SH-SY5Y (cell line): ENCODE measurements around the gene CES3.

Experiments
- GATA2 ChIP-seq: IDR thresholded peaks from 2 replicates; pipeline ENCODE4 v1.6.1; 2011; ENCODE audit warnings: mild to moderate bottlenecking, low read depth, low read length
- GATA3 ChIP-seq: IDR thresholded peaks from 2 replicates; pipeline ENCODE4 v1.6.1; 2011; ENCODE audit warnings: low read depth, mild to moderate bottlenecking, low read length, moderate library complexity

CES3 gene

DNA sequence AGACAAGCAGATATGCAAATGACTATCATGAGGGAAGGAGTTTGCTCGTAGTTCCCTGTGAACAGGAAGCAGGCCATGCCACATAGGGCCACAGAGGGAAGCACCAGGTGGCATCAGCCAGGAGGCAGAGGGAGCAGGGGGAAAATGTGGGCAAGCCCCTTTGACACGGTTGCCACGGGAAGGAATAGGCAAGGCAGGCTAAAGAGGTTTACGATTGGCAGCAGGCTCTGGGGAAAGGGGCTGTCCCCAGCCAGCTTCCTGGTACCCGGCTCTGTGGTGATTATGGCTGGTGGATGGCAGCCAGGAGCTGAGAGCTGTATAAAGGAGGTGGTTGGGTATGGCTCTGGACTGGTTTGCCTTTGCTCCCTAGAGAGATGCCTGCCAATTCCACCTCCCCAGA, 848 bp downstream of the CES3 start:
- TF ChIP-seq GATA2 (no peak), GATA3 (no peak)

DNA sequence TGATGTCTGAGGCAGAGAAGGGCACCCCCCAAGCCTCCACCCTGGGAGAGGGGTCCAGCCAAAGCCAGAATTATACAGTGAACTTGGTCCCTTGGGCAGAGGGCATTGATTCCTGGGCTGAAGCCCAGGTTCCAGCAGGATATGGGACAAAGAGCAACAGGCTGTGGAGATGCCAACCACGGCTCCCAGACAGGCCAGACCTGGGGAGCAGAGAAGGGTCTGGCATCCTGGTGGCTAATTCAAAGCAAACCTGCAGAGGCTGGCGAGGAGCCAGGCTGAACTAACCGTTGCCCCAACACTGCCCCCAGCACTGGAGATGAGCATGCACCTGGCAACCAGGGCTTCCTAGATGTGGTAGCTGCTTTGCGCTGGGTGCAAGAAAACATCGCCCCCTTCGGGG, 3.0 kb downstream of the CES3 start:
- TF ChIP-seq GATA2 = no peak
- no peak for TF ChIP-seq GATA3

DNA sequence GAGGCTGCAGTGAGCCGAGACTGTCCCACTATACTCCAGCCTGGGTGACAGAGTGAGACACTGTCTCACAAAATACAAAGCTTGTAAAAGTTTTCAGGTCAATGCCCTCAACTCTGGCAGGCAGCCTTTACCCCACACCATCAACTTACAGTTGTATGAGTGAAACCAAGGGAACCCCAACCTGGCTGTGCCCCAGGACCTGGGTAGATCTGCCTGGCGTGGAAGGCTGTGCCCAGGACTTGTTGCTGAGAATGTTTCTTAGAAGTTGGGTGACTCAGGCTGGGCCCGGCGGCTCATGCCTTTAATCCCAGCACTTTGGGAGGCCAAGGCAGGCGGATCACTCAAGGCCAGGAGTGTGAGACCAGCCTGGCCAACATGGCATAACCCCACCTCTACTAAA, 7.8 kb downstream of the CES3 start:
- TF ChIP-seq GATA2 = no peak
- no peak for TF ChIP-seq GATA3

DNA sequence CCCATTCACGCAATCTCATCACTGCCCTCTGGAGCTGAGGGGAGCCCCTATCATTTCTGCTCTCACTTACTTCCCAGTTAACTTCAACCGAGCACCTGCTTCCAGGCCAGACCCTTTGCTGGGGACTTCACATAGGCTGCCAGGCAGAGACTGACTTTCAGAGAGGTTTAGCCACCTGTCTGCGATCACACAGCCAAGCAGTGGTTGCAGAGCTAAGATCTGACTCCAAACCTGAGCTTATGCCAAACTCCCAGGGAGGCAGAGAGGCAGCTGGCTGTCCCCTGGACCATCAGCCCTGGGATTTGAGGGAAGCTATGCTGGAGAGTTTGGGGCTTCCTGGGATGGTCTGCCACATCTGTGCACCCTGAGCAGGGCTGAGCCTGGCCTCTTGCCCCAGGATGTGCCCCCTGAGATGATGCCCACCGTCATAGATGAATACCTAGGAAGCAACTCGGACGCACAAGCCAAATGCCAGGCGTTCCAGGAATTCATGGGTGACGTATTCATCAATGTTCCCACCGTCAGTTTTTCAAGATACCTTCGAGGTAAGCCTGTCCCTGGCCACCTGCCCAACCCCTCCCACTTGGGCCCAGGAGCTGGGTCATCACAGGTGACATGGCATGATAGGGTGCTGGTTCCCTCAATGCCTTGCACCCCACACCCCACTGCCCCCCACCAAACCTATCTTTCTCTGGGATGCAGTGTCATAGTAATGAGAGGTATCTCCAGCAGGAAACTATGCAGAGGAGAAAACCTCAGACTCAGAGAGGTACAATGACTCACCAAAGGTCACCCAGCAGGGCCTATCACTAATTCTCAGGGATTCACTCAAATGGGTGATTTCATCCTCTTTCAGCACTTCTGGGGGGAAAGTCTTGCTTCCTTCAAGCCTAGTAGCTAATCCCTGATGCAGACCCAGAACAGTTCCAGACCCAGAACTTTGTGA, 10.0 kb downstream of the CES3 start:
- no peak for TF ChIP-seq GATA2
- TF ChIP-seq GATA3 = no peak

DNA sequence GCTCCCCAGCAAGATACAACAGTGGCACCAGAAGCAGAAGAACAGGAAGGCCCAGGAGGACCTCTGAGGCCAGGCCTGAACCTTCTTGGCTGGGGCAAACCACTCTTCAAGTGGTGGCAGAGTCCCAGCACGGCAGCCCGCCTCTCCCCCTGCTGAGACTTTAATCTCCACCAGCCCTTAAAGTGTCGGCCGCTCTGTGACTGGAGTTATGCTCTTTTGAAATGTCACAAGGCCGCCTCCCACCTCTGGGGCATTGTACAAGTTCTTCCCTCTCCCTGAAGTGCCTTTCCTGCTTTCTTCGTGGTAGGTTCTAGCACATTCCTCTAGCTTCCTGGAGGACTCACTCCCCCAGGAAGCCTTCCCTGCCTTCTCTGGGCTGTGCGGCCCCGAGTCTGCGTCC, 11.9 kb downstream of the CES3 start:
- no peak for TF ChIP-seq GATA3
- no peak for TF ChIP-seq GATA2

DNA sequence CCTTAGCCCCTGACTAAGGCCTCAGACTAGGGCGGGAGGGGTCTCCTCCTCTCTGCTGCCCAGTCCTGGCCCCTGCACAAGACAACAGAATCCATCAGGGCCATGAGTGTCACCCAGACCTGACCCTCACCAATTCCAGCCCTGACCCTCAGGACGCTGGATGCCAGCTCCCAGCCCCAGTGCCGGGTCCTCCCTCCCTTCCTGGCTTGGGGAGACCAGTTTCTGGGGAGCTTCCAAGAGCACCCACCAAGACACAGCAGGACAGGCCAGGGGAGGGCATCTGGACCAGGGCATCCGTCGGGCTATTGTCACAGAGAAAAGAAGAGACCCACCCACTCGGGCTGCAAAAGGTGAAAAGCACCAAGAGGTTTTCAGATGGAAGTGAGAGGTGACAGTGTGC, 12.7 kb downstream of the CES3 start:
- TF ChIP-seq GATA3 (no peak), GATA2 (no peak)

DNA sequence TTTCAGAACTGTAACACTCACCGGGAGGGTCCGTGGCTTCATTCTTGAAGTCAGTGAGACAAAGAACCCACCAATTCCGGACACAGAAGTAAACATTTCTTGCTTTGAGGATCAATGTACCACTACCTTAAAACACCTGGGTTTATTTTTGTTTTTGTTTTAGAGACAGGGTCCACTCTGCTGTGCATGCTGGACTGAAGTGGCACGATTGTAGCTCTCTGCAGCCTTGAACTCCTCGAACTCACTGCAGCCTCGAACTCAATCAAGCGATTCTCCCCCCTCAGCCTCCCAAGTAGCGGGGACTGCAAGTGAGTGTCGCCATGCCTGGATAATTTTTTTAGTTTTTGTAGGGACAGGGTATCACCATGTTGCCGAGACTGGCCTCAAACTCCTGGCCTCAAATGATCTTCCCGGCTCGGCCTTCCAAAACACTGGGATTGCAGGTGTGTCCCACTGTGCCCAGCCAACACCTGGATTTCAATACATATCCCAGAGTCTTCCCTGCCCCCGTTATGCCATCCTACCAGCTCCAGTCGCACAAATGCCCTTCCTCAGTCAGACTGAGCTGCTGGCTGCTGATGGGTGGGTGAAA, 14.3 kb downstream of the CES3 start:
- TF ChIP-seq GATA3 (no peak), GATA2 (no peak)

DNA sequence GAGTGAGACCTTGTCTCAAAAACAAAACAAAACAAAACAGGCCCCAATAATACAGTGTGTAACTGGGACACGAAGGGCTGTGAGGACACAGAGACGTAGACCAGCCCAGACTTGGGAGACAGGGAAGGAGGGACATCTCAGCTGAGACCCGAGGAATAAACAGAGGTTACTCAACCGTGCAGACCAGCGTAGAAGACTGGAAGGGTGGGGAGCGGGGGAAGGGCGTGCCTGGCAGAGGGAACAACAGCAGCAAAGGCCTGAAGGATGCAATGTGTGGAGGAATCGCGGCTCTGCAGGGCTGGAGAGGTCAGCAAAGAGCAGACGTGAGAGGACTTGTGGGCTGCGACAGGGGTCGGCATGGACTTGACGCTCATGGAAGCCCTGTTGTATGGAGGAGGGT, 15.7 kb downstream of the CES3 start:
- TF ChIP-seq GATA2 = no peak
- TF ChIP-seq GATA3 = no peak

DNA sequence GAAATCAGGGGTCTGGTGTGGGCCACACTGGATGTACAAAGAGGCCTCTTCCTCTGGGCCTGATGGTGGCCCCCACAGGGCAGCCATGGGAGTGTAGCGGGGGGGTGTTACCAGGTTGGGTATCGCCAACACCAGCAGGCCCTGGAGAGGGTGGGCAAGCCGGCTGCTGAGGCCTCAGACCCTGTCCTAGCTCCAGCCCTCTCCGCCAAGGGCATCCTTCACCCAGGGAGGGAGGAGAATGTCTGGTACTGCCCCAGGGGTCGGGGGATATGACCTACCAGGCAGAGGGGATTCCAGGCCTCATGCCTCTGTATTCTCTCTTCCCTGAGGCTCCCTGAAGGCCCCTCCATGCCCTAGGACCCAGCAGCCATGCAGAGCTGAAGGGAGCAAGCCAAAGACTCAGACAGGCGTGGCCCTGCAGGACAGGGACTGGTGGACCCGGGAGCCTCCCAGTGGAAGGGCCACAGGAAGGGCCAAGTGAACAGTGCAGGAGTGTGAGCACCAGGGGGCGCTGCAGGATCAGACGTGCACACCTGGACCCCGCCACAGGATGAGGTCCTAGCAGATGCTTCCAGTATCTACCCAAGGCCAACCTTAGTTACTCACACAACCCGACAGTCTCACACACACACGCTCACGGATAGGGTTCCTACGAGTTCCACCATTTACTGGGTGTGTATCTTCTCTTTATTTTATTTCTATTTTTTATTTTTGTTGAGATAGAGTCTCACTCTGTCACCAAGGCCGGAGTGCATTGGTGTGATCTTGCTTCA, 16.5 kb downstream of the CES3 start:
- no peak for TF ChIP-seq GATA3
- TF ChIP-seq GATA2 = no peak

DNA sequence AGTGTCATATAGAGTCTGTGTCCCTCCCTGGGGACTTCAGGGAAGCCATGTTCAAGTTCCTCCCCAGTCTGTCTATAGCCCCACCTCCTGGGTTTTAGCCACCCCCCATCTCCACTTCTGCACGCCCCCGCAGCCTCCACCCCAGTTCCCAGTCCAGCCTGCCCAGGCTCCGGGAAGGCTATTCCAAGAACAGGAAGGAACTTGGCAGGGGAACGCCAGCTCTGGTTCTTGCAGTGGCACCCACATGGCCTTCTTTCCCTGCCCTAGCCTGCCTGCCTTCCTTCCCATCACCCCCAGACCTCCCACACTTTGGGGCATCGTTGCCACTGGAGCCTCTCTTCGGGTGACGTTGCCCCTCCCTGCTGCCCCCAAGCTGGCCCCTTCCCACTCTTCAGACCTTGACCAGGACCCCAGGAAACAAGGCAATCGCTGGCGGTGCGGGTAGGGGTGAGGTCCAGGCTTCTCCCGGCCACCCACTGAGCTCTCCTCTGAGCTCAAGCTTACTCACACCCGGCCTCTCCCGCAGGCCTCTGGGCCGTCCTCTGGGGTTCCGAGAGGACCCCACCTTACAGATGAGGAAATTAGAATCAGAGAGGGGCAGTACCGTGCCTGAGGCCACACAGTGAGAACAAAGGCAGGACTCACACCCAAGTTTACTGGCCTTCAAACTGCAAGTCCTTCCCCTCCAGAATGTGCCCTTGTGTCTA, 18.1 kb downstream of the CES3 start:
- TF ChIP-seq GATA3 (no peak), GATA2 (no peak)

DNA sequence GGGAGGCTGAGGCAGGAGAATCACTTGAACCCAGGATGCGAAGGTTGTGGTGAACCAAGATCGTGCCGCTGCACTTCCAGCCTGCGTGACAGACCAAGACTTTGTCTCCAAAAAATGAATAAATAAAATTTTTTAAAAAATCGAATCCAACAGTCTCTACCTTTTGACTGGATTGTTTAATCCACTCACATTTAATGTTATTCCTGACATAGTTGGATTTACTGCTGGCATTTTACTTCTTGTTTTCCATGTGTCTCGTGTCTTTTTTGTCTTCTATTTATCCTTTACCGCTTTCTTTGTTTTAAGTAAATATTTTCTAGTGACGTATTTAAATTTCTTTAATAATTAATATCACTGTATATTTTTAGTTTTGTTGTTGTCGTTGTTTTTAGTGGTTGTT, 22.0 kb downstream of the CES3 start:
- TF ChIP-seq GATA3 = no peak
- TF ChIP-seq GATA2 = no peak

DNA sequence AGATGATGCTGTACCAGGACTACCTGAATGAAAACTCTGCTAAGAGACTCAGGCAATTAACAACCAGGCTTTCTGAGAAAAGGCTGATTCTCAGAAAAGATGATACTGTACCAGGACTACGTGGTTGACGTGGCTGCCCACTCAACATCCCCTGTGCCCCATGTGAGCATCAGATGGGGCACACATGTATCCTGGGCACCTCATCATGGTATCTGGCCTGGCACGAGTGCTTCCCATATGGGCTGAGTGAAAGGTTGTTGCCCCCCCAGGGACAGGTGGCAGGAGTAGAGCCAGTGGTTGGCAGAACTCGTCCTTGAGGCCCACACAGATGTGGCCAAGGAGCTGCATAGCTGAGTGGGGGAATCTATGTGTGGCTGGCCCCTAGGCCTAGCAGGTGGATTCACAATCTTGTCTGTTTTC, 23.8 kb downstream of the CES3 start:
- TF ChIP-seq GATA2 (no peak), GATA3 (no peak)

DNA sequence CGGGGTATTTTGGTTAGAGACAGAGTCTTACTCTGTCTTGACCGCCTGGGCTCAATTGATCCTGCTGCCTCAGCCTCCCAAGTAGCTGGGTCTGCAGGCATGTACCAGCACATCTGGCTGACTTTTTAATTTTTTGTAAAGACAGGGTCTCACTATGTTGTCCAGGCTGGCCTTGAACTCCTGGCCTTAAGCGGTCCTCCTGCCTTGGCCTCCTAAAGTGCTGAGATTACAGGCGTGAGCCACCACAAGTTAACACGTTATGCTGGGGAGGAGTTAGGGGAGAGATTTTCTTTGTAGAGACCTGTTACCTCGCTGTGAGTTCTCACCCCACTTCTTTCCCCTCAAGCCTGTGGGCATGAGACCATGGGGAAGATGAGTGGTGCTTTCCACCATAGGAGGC, 25.5 kb downstream of the CES3 start:
- TF ChIP-seq GATA2 (no peak), GATA3 (no peak)
